Renal cortical epithelial cell (primary cell): Measurements from ENCODE around the gene TDRD5. TPM values are rescaled to one million over a fixed set of nuclear protein-coding genes. Genes with fewer than 3 reads are reported as not detected.

Experiments used
- DNase-seq: peaks from one replicate; pipeline ENCODE4 v3.0.0-alpha.2; 2011; ENCODE audit warnings: low read depth
- total RNA-seq: library from RNA; depleted of rRNA; stranded (reverse); fragments of >200 nt; gene quantifications from 2 replicates; pipeline ENCODE4 v1.2.3, GENCODE V29; 2014

The TDRD5 gene, protein sequence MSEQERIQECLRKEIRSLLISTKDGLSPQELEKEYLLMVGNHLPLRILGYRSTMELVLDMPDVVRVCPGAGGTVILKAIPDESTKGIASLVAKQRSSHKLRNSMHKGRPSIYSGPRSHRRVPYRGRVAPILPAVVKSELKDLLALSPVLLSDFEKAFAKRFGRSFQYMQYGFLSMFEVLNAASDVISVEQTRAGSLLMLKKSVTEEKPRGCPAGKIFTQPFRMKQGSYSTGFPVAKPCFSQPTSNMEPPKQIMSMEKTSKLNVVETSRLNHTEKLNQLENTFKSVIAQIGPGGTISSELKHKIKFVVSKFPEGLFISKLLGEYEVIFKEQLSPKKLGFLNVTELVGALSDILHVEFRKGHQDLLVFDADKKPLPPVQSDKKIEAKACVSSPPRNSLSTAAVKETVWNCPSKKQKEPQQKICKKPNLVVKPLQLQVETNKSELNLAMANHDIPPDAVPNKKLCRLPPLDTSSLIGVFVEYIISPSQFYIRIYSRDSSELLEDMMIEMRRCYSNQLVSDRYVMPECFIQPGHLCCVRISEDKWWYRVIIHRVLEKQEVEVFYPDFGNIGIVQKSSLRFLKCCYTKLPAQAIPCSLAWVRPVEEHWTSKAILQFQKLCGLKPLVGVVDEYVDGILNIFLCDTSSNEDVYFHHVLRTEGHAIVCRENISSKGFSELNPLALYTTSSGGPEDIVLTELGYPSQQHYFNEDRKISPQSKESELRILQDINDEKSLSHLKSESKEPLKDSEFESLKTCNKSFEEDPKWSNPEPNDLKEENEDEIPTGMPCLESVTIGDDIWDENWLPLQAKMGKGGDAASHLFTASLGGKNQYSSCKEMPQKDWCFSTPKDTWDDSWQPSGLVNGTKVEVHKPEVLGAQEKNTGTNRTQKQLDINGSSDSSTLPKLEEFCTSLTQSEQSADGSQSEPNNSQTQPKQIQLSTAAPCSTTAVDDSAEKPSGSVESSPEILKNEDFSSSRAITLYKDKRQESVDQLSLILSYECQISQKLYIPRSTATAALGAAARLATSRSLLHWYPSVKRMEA
- 0.10 and 0.87 TPM in 2 replicates for total RNA-seq

DNA sequence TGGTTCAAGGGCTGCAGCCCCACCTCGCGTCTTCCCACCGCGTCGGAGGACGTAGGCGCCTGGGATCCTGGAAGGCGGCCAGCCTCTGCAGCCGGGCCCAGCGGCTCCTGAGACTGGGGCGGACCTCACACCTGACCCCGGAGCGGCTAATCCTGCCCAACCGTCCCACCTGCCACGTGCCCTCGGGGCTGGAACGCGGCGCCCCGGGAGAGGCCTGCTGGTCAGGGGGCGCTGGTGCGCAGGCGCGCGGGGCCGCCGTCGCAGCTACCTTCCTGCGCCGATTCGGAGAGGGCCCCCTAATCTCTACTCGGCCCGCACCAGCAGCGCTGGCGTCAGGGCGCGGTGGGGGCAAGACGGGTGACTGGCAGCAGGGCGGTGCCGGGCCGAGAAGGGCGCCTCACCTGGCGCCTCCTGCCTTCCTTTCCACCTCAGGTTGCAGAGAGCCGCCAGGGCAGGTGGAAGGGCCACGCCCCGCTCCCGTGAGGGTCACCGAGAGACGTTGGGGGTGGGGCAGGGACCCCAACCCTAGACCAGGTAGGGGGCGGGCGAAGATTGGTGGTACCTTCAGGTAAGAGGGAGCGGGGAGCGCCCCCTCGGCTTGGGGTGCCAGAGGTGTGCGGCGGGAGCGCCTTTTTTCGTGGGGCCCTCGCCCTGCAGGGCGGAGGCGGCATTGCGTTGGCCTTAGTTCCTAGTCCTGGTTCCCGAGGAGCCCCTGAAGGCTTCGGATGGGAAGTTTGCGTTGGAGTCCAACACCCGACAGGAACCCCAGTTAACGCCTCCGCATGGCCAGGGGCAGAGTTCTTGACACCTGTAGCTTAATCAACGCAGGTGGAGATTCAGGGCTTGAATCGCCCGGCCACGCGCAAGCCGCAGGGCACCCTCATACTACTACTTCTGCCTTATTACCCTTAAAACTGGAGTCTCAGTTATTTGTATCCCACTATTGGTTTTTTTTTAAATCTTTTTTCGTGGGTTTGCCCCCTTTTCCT, at the start of gene TDRD5:
TSS of gene TDRD5 (plus strand) at position 241 of the 989 bp plus-strand sequence. CDS start 784 bp downstream, outside the sequence.
- no peak for DNase-seq

DNA sequence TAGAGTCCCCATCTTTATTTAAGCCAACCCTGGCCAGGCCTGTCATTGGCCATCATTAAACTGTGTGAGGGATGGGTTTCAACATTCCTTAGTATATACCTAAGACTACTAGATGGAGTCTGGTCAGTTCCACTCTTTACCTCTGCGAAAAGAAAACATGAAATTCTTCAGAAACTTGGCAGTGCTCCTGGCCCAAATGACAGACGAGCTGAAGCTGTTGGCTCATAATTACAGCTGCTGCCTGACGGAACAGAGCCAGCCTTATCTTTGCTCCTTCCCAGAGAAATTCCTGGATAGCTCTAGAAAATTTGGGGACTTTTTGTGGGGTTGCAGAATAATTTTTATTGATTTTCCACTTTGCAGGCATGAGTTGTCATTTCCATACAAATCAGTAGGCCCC, 46.3 kb upstream of the TDRD5 start:
- no peak for DNase-seq

DNA sequence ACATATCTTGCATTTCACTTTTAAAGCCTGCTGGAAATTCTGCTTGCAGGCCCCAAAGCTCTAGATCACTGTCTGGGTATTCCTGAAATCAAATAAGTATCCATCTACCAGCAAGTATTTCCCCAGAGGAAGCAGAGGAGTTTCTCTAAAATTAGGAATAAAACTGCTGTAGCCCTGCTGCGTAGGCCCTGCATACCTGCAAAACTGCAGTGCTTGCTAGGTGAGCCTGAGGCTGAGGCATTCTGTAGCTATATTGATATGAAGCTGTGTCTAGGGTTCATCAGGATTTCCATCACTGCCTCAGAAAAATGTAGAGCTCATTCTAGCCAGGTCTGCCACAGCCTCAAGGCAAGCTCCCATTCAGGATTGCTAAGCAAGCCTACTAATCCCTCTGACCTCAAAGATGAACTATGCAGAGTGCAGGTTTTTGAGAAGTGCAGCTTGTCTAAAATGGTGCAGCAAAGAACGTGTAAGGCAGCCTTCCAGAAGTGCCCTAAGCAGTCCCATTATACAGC, 44.6 kb upstream of the TDRD5 start:
- DNase-seq: no peak

DNA sequence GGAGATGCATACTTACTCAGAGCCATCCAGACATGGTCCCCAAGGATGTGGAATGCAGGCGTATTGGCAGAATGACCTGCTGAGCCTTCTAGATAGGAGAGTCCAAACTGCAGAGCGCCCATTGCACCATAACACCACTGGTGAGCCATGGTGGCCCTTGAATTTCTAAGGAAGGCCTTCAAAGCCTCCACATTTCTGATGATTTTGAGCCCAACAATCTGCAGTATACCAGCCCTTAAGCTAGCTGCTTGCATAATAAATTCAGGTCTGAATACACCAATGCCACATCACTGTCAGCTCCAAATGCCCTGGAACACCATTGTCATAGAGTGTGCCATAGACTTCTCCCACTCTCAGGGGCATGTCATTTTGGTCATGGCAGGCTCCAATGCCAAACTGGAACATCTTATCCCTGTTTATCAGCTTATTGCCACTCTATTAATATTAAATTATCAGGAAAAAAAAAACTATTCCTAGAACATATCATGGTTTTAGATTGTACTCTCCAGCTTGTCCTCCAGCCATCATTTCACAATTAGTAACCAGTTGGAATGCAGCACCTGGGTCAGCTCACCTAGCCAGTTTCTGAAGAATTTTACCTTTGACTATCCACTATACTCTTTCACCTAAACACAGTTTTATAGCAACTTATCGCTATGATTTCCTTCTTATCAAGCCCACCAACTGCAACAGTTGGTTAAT, 42.8 kb upstream of the TDRD5 start:
- DNase-seq: no peak

DNA sequence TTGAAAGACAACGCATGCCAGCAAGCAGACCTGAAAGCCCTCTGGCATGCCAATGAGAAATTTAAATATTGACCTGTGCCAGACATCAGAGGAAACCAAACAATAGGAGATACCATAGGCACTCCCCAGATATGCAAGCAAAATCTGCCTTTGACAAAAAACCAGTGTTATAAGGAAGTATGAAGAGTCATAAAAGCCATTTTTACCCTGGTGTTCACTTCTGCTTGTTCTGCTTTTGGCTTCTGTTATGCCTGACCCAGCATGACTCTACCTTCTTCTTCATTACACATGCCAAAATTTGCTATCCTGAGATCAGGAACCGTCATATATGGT, 42.3 kb upstream of the TDRD5 start:
- no peak for DNase-seq

DNA sequence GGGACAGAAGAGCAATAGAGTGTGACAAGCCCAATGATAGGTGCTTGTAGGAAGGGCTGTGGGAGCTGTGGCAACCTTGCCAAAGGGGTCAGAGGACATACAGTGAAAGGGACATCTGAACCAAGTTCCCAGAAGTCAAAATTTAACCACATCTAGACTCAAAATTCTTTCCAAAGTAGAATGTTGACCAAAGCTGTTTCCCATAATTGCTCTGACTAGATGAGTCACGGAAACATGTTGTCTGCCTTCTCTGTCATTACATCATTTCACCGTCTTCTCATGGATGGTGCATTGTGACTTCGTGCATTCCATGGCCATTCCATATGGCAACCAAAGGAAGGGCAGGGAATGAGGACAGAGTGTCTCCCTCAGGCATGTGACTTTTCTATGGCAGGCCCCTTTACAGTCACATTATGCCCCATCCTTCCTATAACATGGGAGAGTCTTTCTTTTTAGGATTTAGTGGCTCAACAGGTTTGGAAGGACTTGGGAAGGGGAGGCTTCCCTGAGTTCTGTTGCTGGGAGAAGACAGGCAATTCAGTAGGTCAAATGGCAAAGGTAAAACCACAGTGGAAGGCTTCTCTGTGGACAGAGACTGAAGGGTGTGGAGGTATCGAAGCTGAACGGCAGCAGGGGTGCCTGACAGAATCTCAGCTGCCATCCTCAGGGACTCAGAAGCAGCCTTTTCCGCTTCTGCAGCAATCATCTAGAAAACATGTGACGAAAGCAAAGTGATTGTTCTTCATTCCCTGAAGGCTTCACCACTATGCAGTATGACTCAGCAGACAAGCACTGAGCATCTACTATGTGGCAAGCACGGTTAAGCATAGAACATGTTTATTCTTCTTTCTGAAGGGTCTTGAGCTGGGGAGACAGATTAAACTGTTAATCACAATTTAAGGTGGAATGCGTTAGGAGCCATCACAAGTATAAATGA, 40.6 kb upstream of the TDRD5 start:
- DNase-seq: peak; percentile 43

DNA sequence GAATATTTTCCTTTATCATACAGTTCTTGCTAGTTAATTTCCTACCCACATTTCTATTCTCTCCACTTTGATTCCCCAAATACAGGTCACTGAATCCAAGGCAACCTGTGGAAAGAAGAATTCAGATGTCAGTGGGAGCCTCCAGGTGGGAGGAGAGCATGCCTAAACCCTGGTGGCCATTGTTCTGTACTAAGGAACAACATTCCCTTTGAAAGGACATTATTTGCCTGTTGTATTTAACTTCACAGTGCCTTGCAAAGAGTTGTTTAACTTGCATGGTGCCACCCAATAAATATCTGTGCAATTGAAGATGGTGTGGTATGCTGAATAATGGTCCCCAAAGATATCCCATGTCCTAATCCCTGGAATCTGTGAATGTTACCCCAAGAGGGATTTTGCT, 37.2 kb upstream of the TDRD5 start:
- DNase-seq: no peak

DNA sequence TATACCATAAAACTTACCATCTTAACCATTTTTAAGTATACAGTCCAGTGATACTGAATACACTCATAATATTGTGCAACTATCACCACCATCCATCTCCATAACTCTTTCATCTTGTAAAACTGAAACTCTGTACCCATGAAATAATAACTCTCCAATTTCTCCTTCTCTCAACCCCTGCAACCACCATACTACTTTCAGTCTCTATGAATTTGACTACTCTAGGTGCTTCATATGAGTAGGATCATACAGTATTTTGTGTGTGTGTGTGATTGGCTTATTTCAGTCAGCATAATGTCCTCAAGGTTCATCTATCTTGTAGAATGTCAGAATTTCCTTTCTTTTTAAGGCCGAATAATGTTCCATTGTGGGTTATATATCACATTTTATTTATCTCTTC, 33.6 kb upstream of the TDRD5 start:
- no peak for DNase-seq

DNA sequence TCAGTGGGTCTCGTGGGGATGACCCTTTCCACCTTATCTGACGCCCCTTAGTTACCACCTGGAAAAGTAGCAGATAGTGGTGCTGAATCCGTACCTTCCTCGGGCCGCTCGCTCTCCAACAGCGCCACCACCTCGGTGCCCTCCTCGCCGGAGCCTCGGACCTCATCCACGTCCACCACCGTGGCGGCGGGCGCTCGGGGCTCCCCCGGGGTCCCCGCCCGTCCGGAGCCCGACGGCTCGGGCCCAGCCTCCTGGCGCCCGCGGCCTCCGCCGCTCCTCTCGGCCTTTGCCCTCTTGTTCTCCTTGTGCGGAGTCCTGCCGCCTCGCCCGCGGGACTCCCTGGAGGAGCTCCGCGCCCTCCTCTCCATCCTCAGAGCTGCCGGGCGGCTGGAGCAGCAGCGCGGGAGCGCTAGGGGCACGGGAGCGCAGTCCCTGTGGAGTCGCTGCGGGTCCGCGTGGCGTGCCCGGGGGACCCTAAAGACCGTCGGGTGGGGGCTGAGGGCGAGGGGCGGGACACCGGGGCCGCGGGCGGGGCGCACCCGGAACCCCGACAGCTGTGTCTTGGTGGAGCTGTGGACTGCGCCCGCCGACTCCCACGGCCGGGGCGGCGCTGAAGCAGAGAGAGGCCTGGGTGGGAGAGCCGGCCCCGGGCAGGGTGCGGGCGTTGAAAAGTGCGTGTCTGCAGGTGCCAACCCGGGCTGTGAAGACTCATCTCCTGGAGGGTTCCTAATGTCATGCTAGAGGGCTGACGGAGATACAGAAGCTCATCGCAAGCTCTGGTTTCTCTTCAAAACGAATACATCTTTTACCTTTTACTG, 15.9 kb upstream of the TDRD5 start, which contains the start of gene NPHS2:
TSS of gene NPHS2 (minus strand) at position 452 of the 818 bp plus-strand sequence. CDS start at position 368, 84 bp downstream.
- no peak for DNase-seq

DNA sequence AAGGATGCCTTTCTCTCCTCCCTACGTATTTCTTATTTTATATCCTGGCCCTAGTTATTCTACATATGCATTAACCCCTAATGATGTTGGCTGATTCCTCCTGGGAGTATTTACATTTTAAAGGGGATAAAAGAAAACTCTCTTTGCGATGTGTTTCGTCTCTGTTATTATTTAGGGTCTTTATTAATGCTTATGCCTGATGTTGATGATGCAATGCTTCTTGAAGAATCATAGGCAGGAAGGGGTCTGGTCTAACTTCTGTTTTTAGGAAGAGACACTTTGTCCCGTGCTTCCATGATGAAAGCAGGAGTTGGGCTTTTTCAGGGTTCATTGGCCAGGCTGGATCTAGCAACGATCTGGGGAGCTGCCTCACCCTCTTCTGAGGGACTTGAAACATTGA, 15.1 kb upstream of the TDRD5 start:
- DNase-seq: no peak

DNA sequence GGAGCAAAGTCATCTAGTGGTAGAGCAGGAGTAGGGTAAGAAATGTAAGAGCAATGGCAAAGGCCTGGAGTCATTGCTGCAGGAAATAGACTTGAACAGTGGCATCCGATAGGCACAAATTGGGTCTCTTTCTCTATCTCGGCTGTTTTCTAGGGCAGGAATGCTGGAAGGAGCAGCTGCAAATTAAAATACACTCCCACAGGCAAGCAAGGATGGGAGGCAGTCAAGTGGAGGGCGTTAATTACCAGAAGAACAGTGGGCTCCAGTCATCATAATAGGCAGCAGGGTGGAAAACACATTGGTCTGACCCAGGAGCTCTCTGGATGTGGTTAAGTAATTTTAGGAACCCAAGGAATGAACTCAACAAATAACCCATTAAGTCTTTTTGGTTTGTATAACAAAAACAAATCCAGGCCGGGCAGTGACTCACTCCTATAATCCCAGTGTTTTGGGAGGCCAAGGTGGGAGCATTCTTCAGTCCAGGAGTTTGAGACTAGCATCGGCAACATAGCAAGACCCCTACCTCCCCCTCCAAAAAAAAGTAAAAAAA, 7.8 kb upstream of the TDRD5 start:
- DNase-seq: peak; percentile 34

DNA sequence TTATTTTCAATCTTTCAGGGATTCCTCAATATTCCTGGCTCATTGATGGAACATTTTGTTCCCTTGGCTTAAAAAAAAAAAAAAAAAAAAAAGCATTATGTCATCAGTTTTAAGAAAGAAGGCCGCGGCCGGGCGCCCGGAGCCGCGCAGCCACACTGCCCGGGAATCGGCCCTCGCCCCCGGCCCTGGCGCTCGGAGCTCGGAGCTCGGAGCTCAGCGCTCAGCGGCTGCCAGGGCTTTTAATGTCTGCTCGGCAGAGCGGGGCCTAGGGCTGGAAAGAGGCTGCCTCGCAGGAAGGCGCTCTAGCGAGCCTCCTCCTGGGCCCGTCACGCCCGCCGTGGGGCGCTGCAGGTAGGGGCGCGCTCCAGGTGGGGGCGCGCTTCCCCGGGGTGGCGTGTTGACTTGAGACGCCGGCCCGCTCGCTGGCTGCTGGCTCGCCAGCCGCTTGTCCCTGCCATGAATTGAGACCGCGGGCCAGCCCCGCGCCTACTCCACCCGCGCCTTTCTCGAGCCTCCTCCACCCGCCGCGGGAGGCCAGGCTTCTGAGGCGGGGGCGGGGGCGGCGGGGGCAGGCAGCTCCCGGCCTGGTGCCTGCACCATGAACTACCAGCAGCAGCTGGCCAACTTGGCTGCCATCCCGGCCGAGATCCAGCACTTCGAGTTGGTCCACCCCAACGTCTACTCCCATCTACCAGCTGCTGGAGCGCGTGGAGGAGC, 5.4 kb upstream of the TDRD5 start:
- peak; percentile 2 for DNase-seq

DNA sequence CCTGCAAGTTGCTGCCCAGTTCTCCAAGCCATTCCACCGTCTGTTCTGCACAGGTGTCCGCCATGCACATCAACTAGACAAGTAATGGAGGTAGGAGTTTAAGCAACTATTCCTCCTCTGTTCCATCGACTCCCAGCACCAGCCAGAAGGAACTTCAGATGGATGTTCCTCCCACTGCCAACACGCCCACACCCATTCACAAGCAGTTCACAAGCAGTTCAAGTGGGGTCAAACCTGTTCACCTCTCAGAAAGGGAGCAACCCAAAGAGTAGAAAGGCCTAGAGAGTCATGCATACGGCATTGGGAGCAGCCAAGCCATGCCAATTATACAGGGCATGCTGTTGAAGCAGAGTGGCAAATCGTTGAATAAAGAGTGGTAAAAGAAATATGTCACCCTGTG, 4.3 kb upstream of the TDRD5 start:
- DNase-seq: no peak

DNA sequence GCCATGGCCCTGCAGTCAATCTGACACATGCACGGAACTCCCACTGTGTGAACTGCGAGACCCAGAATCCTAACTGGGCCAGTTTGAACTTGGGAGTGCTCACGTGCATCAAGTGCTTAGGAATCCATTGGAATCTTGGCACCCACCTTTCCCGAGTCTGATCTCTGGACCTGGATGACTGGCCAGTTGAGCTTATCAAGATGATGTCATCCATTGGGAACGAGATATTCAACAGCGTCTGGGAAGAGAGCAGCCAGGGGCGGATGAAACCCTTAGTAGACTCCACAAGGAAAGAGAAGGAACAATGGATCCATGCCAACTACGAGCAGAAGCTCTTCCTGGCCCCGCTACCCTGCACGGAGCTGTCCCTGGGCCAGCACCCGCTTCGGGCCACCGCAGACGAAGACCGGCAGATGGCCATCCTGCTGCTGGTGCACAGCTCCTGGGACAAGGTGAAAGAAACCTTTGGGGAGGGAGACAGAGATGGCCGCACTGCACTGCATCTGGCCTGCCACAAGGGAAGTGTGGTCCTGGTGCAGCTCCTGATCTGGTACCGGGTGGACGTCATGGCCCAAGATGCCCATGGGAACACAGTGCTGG, 3.1 kb upstream of the TDRD5 start:
- DNase-seq: no peak

DNA sequence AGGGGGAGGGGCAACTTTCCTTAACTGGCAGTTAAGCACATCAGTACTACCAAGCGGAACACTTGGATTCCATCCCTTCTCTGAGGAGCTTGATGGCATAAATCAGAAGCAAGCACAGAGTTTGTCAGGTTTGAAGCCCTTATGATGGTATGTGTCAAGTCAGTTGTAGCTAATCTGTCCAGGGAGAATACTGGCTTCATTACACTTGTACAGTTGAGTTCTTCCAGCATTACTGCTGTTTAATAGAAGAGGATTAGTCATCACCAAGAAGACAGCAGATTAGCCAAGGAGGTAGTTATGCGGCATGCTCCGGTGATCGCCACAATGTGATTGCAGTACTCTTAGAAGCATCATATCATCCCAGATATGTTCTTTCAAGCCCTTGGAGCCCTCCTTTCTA, 2.1 kb upstream of the TDRD5 start:
- DNase-seq: peak; percentile 56

DNA sequence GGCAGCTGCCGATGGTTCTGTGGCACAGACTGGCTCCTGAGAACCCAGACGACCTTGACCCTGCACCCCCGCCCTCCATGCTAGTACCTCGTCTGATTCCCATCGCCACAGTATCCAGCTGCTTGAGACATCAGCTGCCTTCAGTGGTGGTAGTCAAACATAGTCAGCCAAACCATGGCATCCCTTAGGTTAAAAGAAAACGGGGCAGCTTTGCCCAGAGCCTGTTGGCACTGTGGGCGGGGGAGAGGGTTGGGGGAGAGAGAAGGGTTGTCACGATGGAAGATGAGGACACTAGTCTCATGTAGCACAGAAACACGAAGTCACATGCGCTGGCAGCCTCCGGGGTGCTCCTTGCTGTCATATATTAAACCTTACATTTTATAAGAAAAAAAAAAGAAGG, 961 bp upstream of the TDRD5 start:
- no peak for DNase-seq

DNA sequence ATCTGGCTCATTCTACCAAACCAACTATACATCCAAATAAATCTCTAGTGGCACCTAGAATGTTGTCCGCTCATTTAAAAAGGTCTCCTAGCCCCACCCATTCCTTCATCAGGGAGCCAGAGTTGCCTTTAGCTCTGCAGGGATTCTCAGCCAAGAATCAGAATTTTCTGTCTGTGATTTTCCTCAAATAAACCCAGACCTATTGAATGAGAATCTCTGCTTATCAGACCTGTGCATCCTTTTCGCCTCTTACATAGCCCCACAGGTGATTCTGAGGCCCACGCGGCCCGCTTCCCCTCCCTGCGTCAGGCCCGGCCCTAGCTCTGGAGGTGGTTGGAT, 410 bp upstream of the TDRD5 start:
- DNase-seq: no peak
